OCI-LY3 (cell line): ENCODE measurements around the gene ARHGAP21.

Experiments used
- H2AFZ ChIP-seq: fragments of 200-600, 300-600 bp; shearing (Covaris generic); 2 replicates; pipeline ENCODE4 v1.6.0; 2014; ENCODE audit warnings: antibody characterized with exemption, low read depth, low read length
- H3K27ac ChIP-seq: fragments of 200-600, 300-600 bp; sonication (generic); 2 replicates; pipeline ENCODE4 v1.5.1; 2014; ENCODE audit warnings: mild to moderate bottlenecking, low read length, moderate library complexity, mixed read lengths
- H3K27me3 ChIP-seq: fragments of 200-600, 300-600 bp; sonication (generic); 2 replicates; pipeline ENCODE4 v1.6.1; 2014; ENCODE audit warnings: low read depth, low read length, mixed read lengths
- H3K36me3 ChIP-seq: fragments of 200-600, 300-600 bp; sonication (generic); replicated peaks from 2 replicates; pipeline ENCODE3; 2014; ENCODE audit warnings: low read depth, low read length, mixed read lengths
- H3K4me1 ChIP-seq: fragments of 300-600, 200-600 bp; sonication (generic); 2 replicates; pipeline ENCODE4 v1.6.1; 2014; ENCODE audit warnings: low read length, mixed read lengths
- H3K4me2 ChIP-seq: fragments of 200-600, 300-600 bp; sonication (generic); 2 replicates; pipeline ENCODE4 v1.6.1; 2014; ENCODE audit warnings: low read length, mixed read lengths
- H3K4me3 ChIP-seq: fragments of 300-600, 200-600 bp; sonication (generic); 2 replicates; pipeline ENCODE4 v1.5.1; 2014; ENCODE audit warnings: antibody characterized with exemption, mild to moderate bottlenecking, low read length, moderate library complexity
- H3K79me2 ChIP-seq: fragments of 300-600, 200-600 bp; shearing (Covaris generic); 2 replicates; pipeline ENCODE4 v1.6.1; 2014; ENCODE audit warnings: mild to moderate bottlenecking, low read length, mixed read lengths
- H3K9ac ChIP-seq: fragments of 300-600, 200-600 bp; shearing (Covaris generic); 2 replicates; pipeline ENCODE4 v1.6.0; 2014; ENCODE audit warnings: mild to moderate bottlenecking, low read length, moderate library complexity
- H3K9me3 ChIP-seq: fragments of 200-600, 300-600 bp; shearing (Covaris generic); 2 replicates; pipeline ENCODE4 v1.6.1; 2014; ENCODE audit warnings: low read length, mixed read lengths; ENCODE audit not compliant: insufficient read depth
- H4K20me1 ChIP-seq: fragments of 200-600, 300-600 bp; sonication (generic); 2 replicates; pipeline ENCODE4 v1.6.1; 2016; ENCODE audit warnings: low read length, mixed read lengths; ENCODE audit not compliant: insufficient read depth
- CTCF ChIP-seq: fragments of 200-600, 300-600 bp; sonication (generic); IDR thresholded peaks from 2 replicates; pipeline ENCODE4 v1.5.1; 2014; ENCODE audit warnings: antibody characterized with exemption, low read length, low read depth
- EZH2phosphoT487 ChIP-seq: fragments of 200-600 bp; shearing (Covaris generic); IDR thresholded peaks from 2 replicates; pipeline ENCODE4 v1.6.1; 2018; ENCODE audit warnings: antibody characterized with exemption, mixed run types, low read depth

ARHGAP21 gene

GRCh38 chr10:24690961-24691512 is 32.6 kb downstream of the ARHGAP21 start:
- Histone ChIP-seq H3K4me3 (no peak overlapping the region), H3K9ac (no peak overlapping the region), H3K27ac (no peak overlapping the region), H3K4me1 (no peaks in the 10 kb centered on the region), H3K79me2 (no peaks in the 10 kb centered on the region), H3K36me3 (no peaks in the 10 kb centered on the region), H3K4me2 (no peak overlapping the region), H4K20me1 (no peaks in the 10 kb centered on the region), H3K9me3 (no peaks in the 10 kb centered on the region), H3K27me3 (no peaks in the 10 kb centered on the region), H2AFZ (no peak overlapping the region)
- no peak for TF ChIP-seq EZH2phosphoT487

- H2AFZ ChIP-seq: no peak overlapping the region
- no peaks in the 10 kb centered on the region for H3K36me3 ChIP-seq
- H3K4me3 ChIP-seq: no peak overlapping the region
- H3K27me3 ChIP-seq: no peaks in the 10 kb centered on the region
- TF ChIP-seq EZH2phosphoT487: no peak
- no peak for TF ChIP-seq CTCF
- 0 out of 2 replicates have a peak, but pooled peaks cover 4% of the 10 kb centered on the region for H3K4me1 ChIP-seq
- H4K20me1 ChIP-seq: no peaks in the 10 kb centered on the region
- H3K79me2 ChIP-seq: no peaks in the 10 kb centered on the region
- H3K9me3 ChIP-seq: no peaks in the 10 kb centered on the region
- no peak overlapping the region for H3K4me2 ChIP-seq
- H3K27ac ChIP-seq: no peak overlapping the region
- no peak overlapping the region for H3K9ac ChIP-seq
These were observed 37.6 kb downstream of the ARHGAP21 start for GRCh38 chr10:24685958-24686540.

GRCh38 chr10:24683554-24683953 is 40.1 kb downstream of the ARHGAP21 start:
- no peak overlapping the region for H3K4me3 ChIP-seq
- H3K4me1 ChIP-seq: 0 out of 2 replicates have a peak, but pooled peaks cover 4% of the 10 kb centered on the region
- H3K79me2 ChIP-seq: no peaks in the 10 kb centered on the region
- no peaks in the 10 kb centered on the region for H3K36me3 ChIP-seq
- TF ChIP-seq EZH2phosphoT487 (no peak), CTCF (no peak)
- H3K27me3 ChIP-seq: no peaks in the 10 kb centered on the region
- no peaks in the 10 kb centered on the region for H4K20me1 ChIP-seq
- H3K27ac ChIP-seq: no peak overlapping the region
- H3K9me3 ChIP-seq: no peaks in the 10 kb centered on the region
- no peak overlapping the region for H3K4me2 ChIP-seq
- H3K9ac ChIP-seq: no peak overlapping the region
- H2AFZ ChIP-seq: no peak overlapping the region

GRCh38 chr10:24681572-24682088 is 42.1 kb downstream of the ARHGAP21 start:
- Histone ChIP-seq H3K27me3 (no peaks in the 10 kb centered on the region), H3K4me2 (peak overlapping the region; percentile 3; the same call in 1 of the 2 replicates), H3K9ac (no peak overlapping the region), H4K20me1 (no peaks in the 10 kb centered on the region), H3K36me3 (no peaks in the 10 kb centered on the region), H3K9me3 (no peaks in the 10 kb centered on the region), H3K4me3 (no peak overlapping the region), H3K4me1 (0 out of 2 replicates have a peak, but pooled peaks cover 4% of the 10 kb centered on the region), H3K27ac (no peak overlapping the region), H3K79me2 (no peaks in the 10 kb centered on the region), H2AFZ (no peak overlapping the region)
- TF ChIP-seq EZH2phosphoT487 (no peak), CTCF (no peak)
